Thyroid gland (tissue), 4 donors: ENCODE results near the gene LPCAT1.

Source experiments
- POLR2A ChIP-seq, 2 donors: fragments of 450-650 bp; IDR thresholded peaks; one replicate each; pipeline ENCODE4 v1.6.1; 2017; ENCODE audit warnings: antibody characterized with exemption in 2 of 2, mild to moderate bottlenecking in 2 of 2, moderate library complexity in 1 of 2
- TF ChIP-seq, protein P1 (sequence below), 6 experiments: fragments of 200-600 bp in 3 of 6; fragments of 450-650 bp in 3 of 6; sonication (generic) in 3 of 6; IDR thresholded peaks; one replicate each; pipeline ENCODE4 v1.5.1; 2016 to 2019; ENCODE audit warnings: antibody characterized with exemption in 6 of 6, mild to moderate bottlenecking in 2 of 6, inconsistent platforms in 1 of 6, moderate library complexity in 1 of 6

DNA sequence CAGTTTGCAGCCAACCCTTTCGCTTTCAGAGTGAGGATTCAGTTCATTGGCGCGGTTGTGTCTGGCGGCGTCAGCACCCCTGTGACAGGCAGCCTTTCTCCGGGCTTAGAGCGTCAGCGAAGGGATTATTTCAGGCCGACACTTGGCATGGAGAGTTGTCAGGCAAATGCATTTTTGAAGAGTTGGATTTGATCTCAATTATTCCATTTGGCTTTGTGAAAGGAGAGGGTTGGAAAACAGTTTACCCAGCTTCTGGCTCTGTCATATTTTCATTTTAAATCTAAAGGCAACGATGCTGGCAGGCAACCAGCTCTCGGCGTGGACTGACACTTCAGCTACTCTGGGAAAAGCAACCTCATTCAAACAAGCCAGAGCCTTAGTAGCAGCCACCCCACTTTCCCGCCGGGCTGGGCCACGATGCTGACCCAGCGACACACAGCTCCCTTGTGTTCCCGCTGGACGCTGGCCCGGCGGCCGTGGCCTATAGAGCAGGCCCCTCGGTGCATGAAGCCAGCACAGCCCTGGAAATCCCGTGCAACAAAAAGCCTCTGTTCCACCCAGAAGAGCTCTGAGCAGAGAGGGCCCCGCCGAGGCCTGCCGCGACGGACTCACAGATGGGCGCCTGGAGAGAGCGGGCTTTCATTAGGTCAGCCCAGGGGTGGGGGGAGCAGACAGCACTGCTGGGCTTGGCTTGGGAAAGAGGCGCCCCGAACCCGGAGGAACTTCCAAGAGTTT lies 28.9 kb upstream of the LPCAT1 start:
- TF ChIP-seq, protein P1, sequence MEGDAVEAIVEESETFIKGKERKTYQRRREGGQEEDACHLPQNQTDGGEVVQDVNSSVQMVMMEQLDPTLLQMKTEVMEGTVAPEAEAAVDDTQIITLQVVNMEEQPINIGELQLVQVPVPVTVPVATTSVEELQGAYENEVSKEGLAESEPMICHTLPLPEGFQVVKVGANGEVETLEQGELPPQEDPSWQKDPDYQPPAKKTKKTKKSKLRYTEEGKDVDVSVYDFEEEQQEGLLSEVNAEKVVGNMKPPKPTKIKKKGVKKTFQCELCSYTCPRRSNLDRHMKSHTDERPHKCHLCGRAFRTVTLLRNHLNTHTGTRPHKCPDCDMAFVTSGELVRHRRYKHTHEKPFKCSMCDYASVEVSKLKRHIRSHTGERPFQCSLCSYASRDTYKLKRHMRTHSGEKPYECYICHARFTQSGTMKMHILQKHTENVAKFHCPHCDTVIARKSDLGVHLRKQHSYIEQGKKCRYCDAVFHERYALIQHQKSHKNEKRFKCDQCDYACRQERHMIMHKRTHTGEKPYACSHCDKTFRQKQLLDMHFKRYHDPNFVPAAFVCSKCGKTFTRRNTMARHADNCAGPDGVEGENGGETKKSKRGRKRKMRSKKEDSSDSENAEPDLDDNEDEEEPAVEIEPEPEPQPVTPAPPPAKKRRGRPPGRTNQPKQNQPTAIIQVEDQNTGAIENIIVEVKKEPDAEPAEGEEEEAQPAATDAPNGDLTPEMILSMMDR (IDR thresholded peaks at IDR 0.05) = no peak
- no peak for TF ChIP-seq POLR2A (IDR thresholded peaks at IDR 0.05)
